HG02623 (cell line): ENCODE results near the gene SLC6A5.

ENCODE experiments used
- ATAC-seq: cut with Tn5 transposase; IDR thresholded peaks from one replicate; pipeline ENCODE4 v1.9.1; 2021; ENCODE audit warnings: moderate library complexity; ENCODE audit not compliant: unreplicated experiment

Gene SLC6A5

DNA sequence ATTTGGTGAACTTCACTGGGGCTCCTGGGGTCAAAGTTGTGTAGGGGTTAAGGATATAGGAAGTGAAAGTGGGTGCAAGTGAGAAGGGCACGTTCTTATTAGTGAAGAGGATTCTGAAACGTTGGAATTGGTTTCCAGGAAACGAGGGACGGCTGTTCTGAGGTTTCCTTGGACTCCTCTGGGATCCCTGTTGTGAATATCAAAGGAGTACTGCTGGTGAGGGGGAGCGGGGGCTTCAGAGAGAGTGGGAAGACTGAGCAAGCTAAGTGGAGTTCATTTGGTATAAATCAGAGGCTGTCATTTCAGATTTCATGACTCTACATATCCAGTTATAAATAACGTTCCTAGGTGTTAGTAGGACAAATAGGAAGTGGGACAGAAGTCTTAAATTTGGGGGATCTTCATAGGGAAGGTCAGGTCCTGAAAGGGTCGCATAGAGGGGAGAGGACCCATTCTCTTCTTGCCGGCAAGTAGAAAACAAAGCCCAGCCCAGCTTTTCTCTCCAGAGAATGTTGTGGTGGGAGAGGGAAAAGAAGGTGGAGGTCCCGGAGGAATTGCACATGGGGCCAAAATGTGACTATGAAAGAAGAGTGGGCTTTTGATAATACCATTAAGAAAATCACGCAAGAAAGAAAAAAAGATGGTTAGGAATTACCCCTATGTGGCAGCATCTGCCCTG is 68.9 kb downstream of the SLC6A5 start:
- ATAC-seq, result no peak

DNA sequence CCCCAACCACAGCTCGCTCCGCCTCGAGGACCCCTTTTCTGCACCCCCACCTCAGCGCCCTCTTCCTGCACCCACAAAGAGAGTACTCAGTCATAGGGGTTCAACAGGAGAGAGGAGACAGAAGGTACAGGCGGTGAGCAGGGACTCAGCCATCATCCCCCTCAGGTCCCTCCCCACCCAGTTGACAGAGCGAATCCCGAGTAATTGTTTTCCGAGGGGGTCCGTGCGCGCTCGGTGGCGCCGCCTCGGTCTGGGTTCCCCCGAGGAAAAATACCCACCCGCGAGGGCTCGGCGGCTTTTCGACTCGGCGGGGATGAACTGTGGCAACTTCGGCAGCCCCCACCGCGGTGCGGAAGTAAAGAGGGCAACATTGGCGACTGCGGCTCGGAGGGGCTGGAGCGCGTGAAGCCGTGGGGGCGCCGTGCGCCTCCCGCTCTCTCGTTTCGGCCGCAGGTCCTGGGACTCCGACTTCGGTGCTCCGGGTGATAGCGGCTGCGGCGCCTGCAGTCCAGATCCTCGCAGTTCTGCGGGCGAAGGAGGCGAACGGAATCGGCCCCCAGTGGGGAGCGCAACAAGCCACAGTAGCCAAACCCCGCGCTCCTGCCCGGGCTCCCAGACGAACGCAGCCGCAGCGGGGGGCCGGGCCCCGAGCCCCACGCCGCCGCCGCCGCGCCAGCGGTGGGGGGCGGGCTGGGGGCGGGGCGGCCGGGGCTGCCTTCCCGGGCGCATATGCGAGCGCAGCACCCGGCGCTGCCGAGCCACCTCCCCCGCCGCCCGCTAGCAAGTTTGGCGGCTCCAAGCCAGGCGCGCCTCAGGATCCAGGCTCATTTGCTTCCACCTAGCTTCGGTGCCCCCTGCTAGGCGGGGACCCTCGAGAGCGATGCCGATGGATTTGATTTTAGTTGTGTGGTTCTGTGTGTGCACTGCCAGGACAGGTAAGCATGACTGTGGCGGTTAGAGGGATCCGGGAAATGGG is 69.7 kb downstream of the SLC6A5 start, which contains the start of gene NELL1:
Gene NELL1, plus strand, starts transcription at position 743 of the 976 bp plus-strand sequence.
- no peak for ATAC-seq

DNA sequence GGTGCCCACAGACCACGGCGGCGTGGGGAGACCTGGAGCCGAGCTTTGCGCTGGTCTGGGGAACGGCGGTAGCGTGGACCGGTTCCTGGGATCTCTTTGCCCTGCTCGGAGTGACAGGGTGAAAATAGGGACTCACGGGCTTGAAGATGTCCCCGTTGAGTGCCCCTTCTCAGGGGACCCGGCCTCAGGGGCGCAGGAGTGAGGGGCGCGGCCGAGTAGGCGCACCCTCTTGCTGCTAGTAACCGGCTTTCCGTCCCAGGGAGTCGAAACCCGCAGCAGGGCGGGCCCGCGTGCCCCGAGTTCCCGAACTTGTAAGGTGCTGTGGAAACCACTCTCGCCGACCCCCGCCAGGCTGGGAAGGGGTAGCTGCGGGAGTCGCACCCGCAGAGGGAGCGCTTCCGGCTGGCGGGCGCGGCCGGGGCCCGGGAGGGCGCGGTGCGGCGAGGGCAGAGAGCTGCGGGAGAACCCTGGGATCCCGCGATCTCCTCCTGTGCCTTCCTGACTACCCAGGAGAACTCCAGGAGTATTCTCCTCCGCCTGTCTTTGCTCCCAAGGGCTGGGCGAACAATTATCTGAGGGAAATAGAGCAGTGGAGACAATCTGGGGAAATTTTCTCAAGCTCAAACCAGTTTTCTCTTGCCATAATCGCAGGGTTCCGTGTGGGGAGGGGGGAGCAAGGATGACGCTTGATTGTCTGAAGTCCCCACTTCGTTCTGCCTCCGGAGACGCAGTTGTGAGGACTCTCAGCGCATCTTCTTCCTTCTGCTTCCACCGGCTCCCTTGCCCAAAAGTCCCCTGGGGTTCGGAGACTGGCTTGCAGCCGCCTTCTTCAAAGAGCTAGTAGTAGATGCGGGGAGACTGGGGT is 70.6 kb downstream of the SLC6A5 start:
- no peak for ATAC-seq

DNA sequence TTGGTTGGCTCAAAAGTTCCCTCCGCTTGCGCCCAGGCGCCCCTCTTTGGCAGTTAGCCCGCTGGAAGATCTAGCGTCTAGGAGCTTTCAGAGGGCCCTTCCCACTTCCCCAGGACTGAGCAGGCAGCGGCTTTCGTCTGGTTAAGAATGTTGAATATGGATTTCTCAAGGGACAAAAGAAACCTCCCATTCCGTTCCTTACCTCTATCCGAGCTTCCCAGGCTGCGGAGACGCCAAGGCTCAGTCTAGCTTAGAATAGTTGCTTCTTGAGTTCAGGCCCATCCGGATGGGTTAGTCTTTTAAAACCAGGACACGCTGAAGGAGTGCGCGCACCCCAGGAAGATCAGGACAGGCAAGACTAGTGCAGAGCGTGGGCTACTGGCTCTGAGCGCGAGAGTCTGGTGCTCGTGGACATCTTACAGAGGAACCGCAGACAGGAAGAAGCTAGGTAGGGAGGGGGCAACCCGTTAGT is 71.6 kb downstream of the SLC6A5 start:
- no peak for ATAC-seq

DNA sequence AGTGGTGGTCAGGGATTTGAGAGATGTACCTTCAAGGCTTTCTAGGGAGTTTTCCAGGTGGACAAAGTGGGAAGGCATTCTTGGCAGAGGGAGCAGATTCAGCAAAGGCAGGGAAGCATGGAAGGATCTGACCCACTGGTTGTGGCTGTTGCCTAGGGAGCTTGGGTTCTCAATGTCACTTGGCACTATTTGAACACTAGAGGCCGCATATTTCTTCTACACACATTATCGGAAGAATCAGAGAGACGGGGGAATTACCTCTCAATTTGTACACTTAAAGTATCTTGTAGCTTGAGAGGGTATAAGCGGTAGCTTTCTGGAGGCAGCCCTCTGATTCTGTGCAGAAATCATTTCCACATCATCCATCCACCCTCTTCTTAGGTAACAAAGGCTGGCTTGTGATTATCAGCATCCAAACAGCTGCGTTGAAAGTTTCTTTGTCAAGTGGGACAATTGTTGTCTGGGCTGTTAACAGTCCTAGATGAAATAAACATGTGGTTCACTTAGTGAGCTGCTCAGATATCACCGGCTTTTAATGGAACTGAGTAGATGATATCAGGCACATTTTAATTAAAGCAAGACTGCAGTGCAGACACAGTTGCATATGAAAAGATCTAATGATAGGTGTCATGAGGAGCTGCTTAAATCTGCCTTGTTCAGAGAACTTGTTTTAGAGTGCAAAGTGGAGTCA is 72.6 kb downstream of the SLC6A5 start:
- ATAC-seq, result no peak

DNA sequence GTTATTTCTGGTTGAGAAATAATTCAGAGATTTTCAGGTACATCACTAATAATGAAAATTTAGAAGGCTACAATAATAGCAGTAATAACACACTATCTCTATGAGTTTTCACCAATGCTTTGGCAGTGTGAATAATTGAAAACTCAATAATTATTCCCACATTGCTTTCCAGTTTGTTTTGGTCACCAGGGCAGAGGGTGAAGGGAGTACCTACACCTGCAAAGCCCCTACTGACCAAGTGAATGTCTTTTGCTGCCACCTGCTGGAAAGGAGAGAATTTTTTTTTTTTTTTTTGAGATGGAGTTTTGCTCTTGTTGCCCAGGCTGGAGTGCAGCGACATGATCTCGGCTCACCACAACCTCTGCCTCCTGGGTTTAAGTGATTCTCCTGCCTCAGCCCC is 73.2 kb downstream of the SLC6A5 start:
- no peak for ATAC-seq

DNA sequence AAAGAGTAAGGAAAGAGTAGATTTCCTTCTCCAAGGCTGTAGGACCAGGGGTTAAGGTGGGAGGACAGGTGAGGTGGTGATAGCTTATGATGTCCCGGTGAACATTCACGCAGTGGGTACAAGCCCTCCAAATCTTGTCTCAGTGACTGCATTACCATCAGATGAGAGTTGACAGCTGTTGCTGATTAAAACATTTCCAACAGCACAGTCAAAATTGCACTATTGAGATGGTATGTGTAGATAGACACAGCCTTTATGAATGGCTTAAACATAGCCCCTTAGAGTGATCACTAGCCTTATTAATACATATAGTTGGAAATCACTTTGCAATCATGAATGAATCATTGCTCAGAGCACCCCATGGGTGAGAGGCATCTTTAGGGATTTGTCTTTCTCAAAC is 77.2 kb downstream of the SLC6A5 start:
- no peak for ATAC-seq

DNA sequence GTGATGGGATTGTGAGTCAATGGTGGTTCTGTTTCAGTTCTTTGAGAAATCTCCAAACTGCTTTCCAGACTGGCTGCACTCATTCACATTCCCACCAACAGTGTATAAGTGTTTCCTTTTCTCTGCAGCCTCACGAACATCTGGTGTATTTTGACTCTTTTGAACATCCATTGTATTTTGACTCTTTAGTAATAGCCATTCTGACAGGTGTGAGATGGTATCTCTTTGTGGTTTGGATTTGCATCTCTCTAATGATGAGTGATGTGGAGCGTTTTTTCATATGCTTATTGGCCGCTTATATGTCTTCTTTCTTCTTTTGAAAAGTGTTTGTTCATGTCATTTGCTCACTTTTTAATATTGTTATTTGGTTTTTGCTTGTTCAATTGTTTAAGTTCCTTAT is 89.4 kb downstream of the SLC6A5 start:
- ATAC-seq, result no peak

DNA sequence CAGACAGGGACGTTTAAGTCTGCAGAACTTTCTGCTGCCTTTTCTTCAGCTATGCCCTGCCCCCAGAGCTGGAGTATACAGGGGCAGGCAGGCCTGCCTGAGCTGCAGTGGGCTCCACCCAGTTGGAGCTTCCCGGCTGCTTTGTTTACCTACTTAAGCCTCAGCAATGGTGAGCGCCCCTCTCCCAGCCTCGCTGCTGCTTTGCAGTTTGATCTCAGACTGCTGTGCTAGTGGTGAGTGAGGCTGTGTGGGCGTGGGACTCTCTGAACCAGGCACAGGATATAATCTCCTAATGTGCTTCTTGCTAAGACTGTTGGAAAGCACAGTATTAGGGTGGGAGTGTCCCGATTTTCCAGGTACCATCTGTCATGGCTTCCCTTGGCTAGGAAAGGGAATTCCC is 108.5 kb downstream of the SLC6A5 start:
- no peak for ATAC-seq
